Fibroblast of lung (primary cell): ENCODE results near the gene CNNM1. TPM values are rescaled to one million over a fixed set of nuclear protein-coding genes. Genes with fewer than 3 reads are reported as not detected.
A peak's percentile ranks its signal among the peaks of the same experiment; 100 is the strongest.

Source experiments
- DNase-seq, 2 donors: peaks; one replicate each; pipeline versions ENCODE4 v3.0.0 to v3.0.0-alpha.2; 2010; ENCODE audit warnings: low read depth in 2 of 2
- H2AFZ ChIP-seq: 2 replicates; pipeline ENCODE4 v1.5.1; 2012; ENCODE audit warnings: low read length, control low read depth, inconsistent platforms
- H3K27ac ChIP-seq: 2 replicates; pipeline ENCODE4 v1.5.1; 2011; ENCODE audit warnings: low read length, control low read depth; ENCODE audit not compliant: insufficient read depth
- H3K27me3 ChIP-seq: 2 replicates; pipeline ENCODE4 v1.5.1; 2011; ENCODE audit warnings: mild to moderate bottlenecking, low read length; ENCODE audit not compliant: control insufficient read depth, insufficient read depth
- H3K36me3 ChIP-seq: 2 replicates; pipeline ENCODE4 v1.5.1; 2011; ENCODE audit warnings: low read length; ENCODE audit not compliant: control insufficient read depth, insufficient read depth
- H3K4me1 ChIP-seq: 2 replicates; pipeline ENCODE4 v1.5.1; 2011; ENCODE audit warnings: low read length; ENCODE audit not compliant: control insufficient read depth, insufficient read depth; ENCODE audit errors: extremely low read depth
- H3K4me2 ChIP-seq: 2 replicates; pipeline ENCODE4 v1.5.1; 2011; ENCODE audit warnings: low read length, control low read depth; ENCODE audit not compliant: insufficient read depth; ENCODE audit errors: extremely low read depth
- H3K4me3 ChIP-seq, 4 experiments: fragments of 200-600 bp in 1 of 4; sonication (generic) in 1 of 4; replicated peaks in 1 of 4; 2 replicates each; pipeline ENCODE4 v1.5.1; 2011 to 2016; ENCODE audit warnings: low read length in 4 of 4, low read depth in 3 of 4, mild to moderate bottlenecking in 3 of 4, control low read depth in 2 of 4, inconsistent platforms in 1 of 4, mixed read lengths in 1 of 4; ENCODE audit not compliant: insufficient read depth in 1 of 4; ENCODE audit errors: control extremely low read depth in 1 of 4
- H3K79me2 ChIP-seq: 2 replicates; pipeline ENCODE4 v1.5.1; 2012; ENCODE audit warnings: mild to moderate bottlenecking, low read length, inconsistent platforms; ENCODE audit not compliant: control insufficient read depth, insufficient read depth
- H3K9ac ChIP-seq: 2 replicates; pipeline ENCODE4 v1.5.1; 2011; ENCODE audit warnings: mild to moderate bottlenecking, low read length, control low read depth; ENCODE audit not compliant: insufficient read depth
- H3K9me3 ChIP-seq: 2 replicates; pipeline ENCODE4 v1.5.1; 2012; ENCODE audit warnings: low read depth, low read length; ENCODE audit not compliant: control insufficient read depth, insufficient read depth
- H4K20me1 ChIP-seq: 2 replicates; pipeline ENCODE4 v1.5.1; 2011; ENCODE audit warnings: low read length; ENCODE audit not compliant: control insufficient read depth, insufficient read depth; ENCODE audit errors: extremely low read depth
- CTCF ChIP-seq, 2 donors: IDR thresholded peaks in 1 of 2; conservative IDR thresholded peaks in 1 of 2; 1 replicate in 1 of 2; 2 replicates in 1 of 2; pipeline ENCODE4 v1.5.1; 2011 to 2012; ENCODE audit warnings: low read length in 2 of 2, control low read depth in 1 of 2, inconsistent platforms in 1 of 2, low read depth in 1 of 2, mild to moderate bottlenecking in 1 of 2
- EZH2 ChIP-seq: IDR thresholded peaks from 2 replicates; pipeline ENCODE4 v1.5.1; 2012; ENCODE audit warnings: low read length, control low read depth, mild to moderate bottlenecking; ENCODE audit errors: missing control alignments
- polyA plus RNA-seq, 2 donors: library from polyadenylated mRNA; depleted of rRNA in 1 of 2; stranded (reverse) in 1 of 2; unstranded in 1 of 2; fragments of >200 nt; gene quantifications; 2 replicates each; pipeline ENCODE4 v1.2.1, GENCODE V29; 2011 to 2012; ENCODE audit warnings: missing spikeins in 1 of 2
- total RNA-seq: library from RNA; depleted of rRNA; stranded (reverse); fragments of >200 nt; gene quantifications from 2 replicates; pipeline ENCODE4 v1.2.1, GENCODE V29; 2014

The CNNM1 gene
- total and polyA plus RNA-seq, 2 donors (not counting 1 experiment from before 2014, with no cell fraction given): 0.20 to 0.66 TPM

- Histone ChIP-seq H3K36me3 (no peaks in the 10 kb centered on the region), H2AFZ (no peak overlapping the region), H3K4me2 (no peak overlapping the region), H3K4me1 (no peaks in the 10 kb centered on the region), H3K9me3 (no peaks in the 10 kb centered on the region), H4K20me1 (no peaks in the 10 kb centered on the region), H3K27me3 (no peaks in the 10 kb centered on the region), H3K79me2 (no peaks in the 10 kb centered on the region), H3K4me3 (no peak overlapping the region), H3K9ac (no peak overlapping the region), H3K27ac (no peak overlapping the region)
- DNase-seq: peak in 1 of 2 donors; percentile 54
- TF ChIP-seq EZH2 (no peak), CTCF (conservative IDR thresholded peaks at IDR 0.05 in 1 of 2, IDR thresholded peaks at IDR 0.05 in 1 of 2; ENCODE audit: low read depth in 1 of 2, low read length in 2 of 2) (no peak)
Measured at GRCh38 chr10:99372546-99373271, 43.6 kb downstream of the CNNM1 start.

GRCh38 chr10:99374526-99374925, 45.4 kb downstream of the CNNM1 start:
- H3K27me3 ChIP-seq: no peaks in the 10 kb centered on the region
- H3K9me3 ChIP-seq: no peaks in the 10 kb centered on the region
- H3K9ac ChIP-seq: no peak overlapping the region
- no peak overlapping the region for H3K4me2 ChIP-seq
- no peak overlapping the region for H3K27ac ChIP-seq
- no peak overlapping the region for H2AFZ ChIP-seq
- H4K20me1 ChIP-seq: no peaks in the 10 kb centered on the region
- H3K4me1 ChIP-seq: no peaks in the 10 kb centered on the region
- H3K36me3 ChIP-seq: no peaks in the 10 kb centered on the region
- H3K4me3 ChIP-seq: no peak overlapping the region
- no peak for TF ChIP-seq EZH2
- TF ChIP-seq CTCF (conservative IDR thresholded peaks at IDR 0.05 in 1 of 2, IDR thresholded peaks at IDR 0.05 in 1 of 2; ENCODE audit: low read depth in 1 of 2, low read length in 2 of 2): no peak
- no peaks in the 10 kb centered on the region for H3K79me2 ChIP-seq
- peak in 1 of 2 donors; percentile 50 for DNase-seq

GRCh38 chr10:99374972-99375371, 45.8 kb downstream of the CNNM1 start:
- H2AFZ ChIP-seq: no peak overlapping the region
- no peaks in the 10 kb centered on the region for H3K36me3 ChIP-seq
- H3K4me1 ChIP-seq: no peaks in the 10 kb centered on the region
- no peak for DNase-seq
- no peak overlapping the region for H3K9ac ChIP-seq
- no peak overlapping the region for H3K4me3 ChIP-seq
- H4K20me1 ChIP-seq: no peaks in the 10 kb centered on the region
- no peaks in the 10 kb centered on the region for H3K27me3 ChIP-seq
- H3K27ac ChIP-seq: no peak overlapping the region
- no peaks in the 10 kb centered on the region for H3K79me2 ChIP-seq
- TF ChIP-seq CTCF (conservative IDR thresholded peaks at IDR 0.05 in 1 of 2, IDR thresholded peaks at IDR 0.05 in 1 of 2; ENCODE audit: low read depth in 1 of 2, low read length in 2 of 2) (no peak), EZH2 (no peak)
- H3K9me3 ChIP-seq: no peaks in the 10 kb centered on the region
- no peak overlapping the region for H3K4me2 ChIP-seq
